Measurements from ENCODE around the gene U2SURP.
A peak's percentile ranks its signal among the peaks of the same experiment; 100 is the strongest.
"Not testable (repeated sequence)": the region's sequence is repeated elsewhere in the genome, so short reads cannot be mapped to it uniquely, and the experiment has no call there.

The U2SURP gene

GRCh38 chr3:143045639-143046038, 44.3 kb downstream of the U2SURP start:
- CTCF ChIA-PET = interaction anchor here (1.5 kb wide), 1 partner anchor 32 kb away, joined by 4 read pairs; no protein-coding TSS in a partner anchor

GRCh38 chr3:143046075-143046474, 44.7 kb downstream of the U2SURP start:
- H3K27ac ChIP-seq (ENCODE audit: insufficient read depth in 1 of 2, low read depth in 1 of 2, low read length in 2 of 2, poor library complexity in 1 of 2, severe bottlenecking in 2 of 2); DNase-seq; H3K9me3 ChIP-seq (ENCODE audit: control extremely low read depth in 1 of 5, control insufficient read depth in 4 of 5, insufficient read depth in 2 of 5, low read depth in 1 of 5, low read length in 4 of 5); POLR2A ChIA-PET; H3K4me3 ChIP-seq (ENCODE audit: control insufficient read depth in 1 of 7, extremely low read depth in 1 of 7, insufficient read depth in 4 of 7, low read depth in 2 of 7, low read length in 6 of 7); H3K27me3 ChIP-seq (replicated peaks in 2 of 5; ENCODE audit: control insufficient read depth in 4 of 5, insufficient read depth in 5 of 5, low read length in 4 of 5); H3K4me1 ChIP-seq (ENCODE audit: control extremely low read depth in 1 of 4, control insufficient read depth in 4 of 4, insufficient read depth in 4 of 4, low read length in 3 of 4): not testable (repeated sequence)
- CTCF ChIA-PET = interaction anchor here (1.5 kb wide), 1 partner anchor 33 kb away, joined by 4 read pairs; no protein-coding TSS in a partner anchor
- WGBS (ENCODE audit: insufficient coverage) = no CpG with 5 or more reads among the region's 5 CpGs
- peaks cover 15 to 54% (median 43%) of the 10 kb centered on the region in 4 experiments for H3K36me3 ChIP-seq (ENCODE audit: control insufficient read depth in 4 of 4, insufficient read depth in 4 of 4, low read length in 3 of 4)

More at GRCh38 chr3:143045639-143046038, 44.3 kb downstream of the U2SURP start:
- POLR2A ChIA-PET = no interaction called here
- no CpG with 5 or more reads among the region's 2 CpGs for WGBS (ENCODE audit: insufficient coverage)
- H3K4me3 ChIP-seq (ENCODE audit: control insufficient read depth in 1 of 7, extremely low read depth in 1 of 7, insufficient read depth in 4 of 7, low read depth in 2 of 7, low read length in 6 of 7) = no peak overlapping the region
- no peaks in the 10 kb centered on the region for H3K27me3 ChIP-seq (replicated peaks in 2 of 5; ENCODE audit: control insufficient read depth in 4 of 5, insufficient read depth in 5 of 5, low read length in 4 of 5)
- no peak overlapping the region for H3K27ac ChIP-seq (ENCODE audit: insufficient read depth in 1 of 2, low read depth in 1 of 2, low read length in 2 of 2, poor library complexity in 1 of 2, severe bottlenecking in 2 of 2)
- no peaks in the 10 kb centered on the region for H3K4me1 ChIP-seq (ENCODE audit: control extremely low read depth in 1 of 4, control insufficient read depth in 4 of 4, insufficient read depth in 4 of 4, low read length in 3 of 4)
- H3K36me3 ChIP-seq (ENCODE audit: control insufficient read depth in 4 of 4, insufficient read depth in 4 of 4, low read length in 3 of 4) = peaks cover 13 to 49% (median 41%) of the 10 kb centered on the region in 4 experiments
- no peak for DNase-seq
- H3K9me3 ChIP-seq (ENCODE audit: control extremely low read depth in 1 of 5, control insufficient read depth in 4 of 5, insufficient read depth in 2 of 5, low read depth in 1 of 5, low read length in 4 of 5) = no peaks in the 10 kb centered on the region

DNA sequence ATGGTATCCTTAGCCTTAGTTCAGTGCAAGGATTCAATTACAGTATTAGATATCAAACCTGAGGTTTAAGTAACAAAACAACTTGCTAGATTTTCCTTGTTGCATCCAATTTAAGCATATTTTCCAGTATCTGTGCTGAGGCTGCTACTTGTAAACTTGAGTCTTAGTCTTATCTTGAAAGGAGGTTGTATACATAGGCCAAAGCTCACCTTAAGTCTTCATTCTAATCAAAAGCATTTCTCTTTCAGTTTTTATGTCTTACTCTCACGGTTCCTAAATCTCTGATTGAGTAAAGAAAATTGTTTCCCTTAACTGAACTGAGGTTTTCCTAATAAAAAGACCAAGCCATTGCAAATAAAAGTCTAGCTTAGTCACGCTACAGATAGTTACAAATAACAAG, 52.6 kb downstream of the U2SURP start:
- H3K27ac ChIP-seq (ENCODE audit: insufficient read depth in 1 of 2, low read depth in 1 of 2, low read length in 2 of 2, poor library complexity in 1 of 2, severe bottlenecking in 2 of 2) = no peak overlapping the region
- DNase-seq = no peak
- ChIA-PET POLR2A (no interaction called here), CTCF (no interaction called here)
- no peaks in the 10 kb centered on the region for H3K4me1 ChIP-seq (ENCODE audit: control extremely low read depth in 1 of 4, control insufficient read depth in 4 of 4, insufficient read depth in 4 of 4, low read length in 3 of 4)
- H3K36me3 ChIP-seq (ENCODE audit: control insufficient read depth in 4 of 4, insufficient read depth in 4 of 4, low read length in 3 of 4) = peaks cover 19 to 76% (median 50%) of the 10 kb centered on the region in 4 experiments
- no peak overlapping the region for H3K4me3 ChIP-seq (ENCODE audit: control insufficient read depth in 1 of 7, extremely low read depth in 1 of 7, insufficient read depth in 4 of 7, low read depth in 2 of 7, low read length in 6 of 7)
- no peaks in the 10 kb centered on the region for H3K9me3 ChIP-seq (ENCODE audit: control extremely low read depth in 1 of 5, control insufficient read depth in 4 of 5, insufficient read depth in 2 of 5, low read depth in 1 of 5, low read length in 4 of 5)
- no peaks in the 10 kb centered on the region for H3K27me3 ChIP-seq (replicated peaks in 2 of 5; ENCODE audit: control insufficient read depth in 4 of 5, insufficient read depth in 5 of 5, low read length in 4 of 5)
- no CpG with 5 or more reads among the region's 2 CpGs for WGBS (ENCODE audit: insufficient coverage)

DNA sequence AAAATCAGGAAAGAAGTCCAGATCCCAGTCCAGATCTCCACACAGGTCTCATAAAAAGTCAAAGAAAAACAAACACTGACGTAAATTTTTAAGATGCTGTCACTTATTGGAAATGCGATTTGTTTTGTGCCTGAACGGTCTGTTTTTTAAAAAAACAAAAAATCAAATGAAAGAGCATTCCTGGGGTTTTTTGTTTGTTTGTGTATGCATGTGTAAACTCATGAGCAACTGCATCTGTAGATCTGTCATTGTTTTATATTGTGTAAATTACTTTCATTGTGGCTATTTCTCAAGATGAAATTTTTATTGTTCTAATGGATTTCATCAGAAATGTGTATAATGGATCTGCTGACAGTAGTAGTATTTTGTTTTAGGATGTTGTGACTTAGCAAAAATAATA, 55.0 kb downstream of the U2SURP start:
- 100% methylated on average over 3 of the region's 3 CpGs for WGBS (ENCODE audit: insufficient coverage)

GRCh38 chr3:143060906-143061305, 59.5 kb downstream of the U2SURP start:
- H3K27me3 ChIP-seq (replicated peaks in 2 of 5; ENCODE audit: control insufficient read depth in 4 of 5, insufficient read depth in 5 of 5, low read length in 4 of 5) = no peaks in the 10 kb centered on the region
- H3K9me3 ChIP-seq (ENCODE audit: control extremely low read depth in 1 of 5, control insufficient read depth in 4 of 5, insufficient read depth in 2 of 5, low read depth in 1 of 5, low read length in 4 of 5) = no peaks in the 10 kb centered on the region
- POLR2A ChIA-PET = no interaction called here
- H3K27ac ChIP-seq (ENCODE audit: insufficient read depth in 1 of 2, low read depth in 1 of 2, low read length in 2 of 2, poor library complexity in 1 of 2, severe bottlenecking in 2 of 2) = no peak overlapping the region
- H3K36me3 ChIP-seq (ENCODE audit: control insufficient read depth in 4 of 4, insufficient read depth in 4 of 4, low read length in 3 of 4) = peaks cover 4 to 24% (median 13%) of the 10 kb centered on the region in 4 experiments
- CTCF ChIA-PET = no interaction called here
- H3K4me3 ChIP-seq (ENCODE audit: control insufficient read depth in 1 of 7, extremely low read depth in 1 of 7, insufficient read depth in 4 of 7, low read depth in 2 of 7, low read length in 6 of 7) = no peak overlapping the region
- DNase-seq = peak in 2 of 3 donors; percentile 18 to 22
- WGBS (ENCODE audit: insufficient coverage) = no CpG with 5 or more reads among the region's 3 CpGs
- no peaks in the 10 kb centered on the region for H3K4me1 ChIP-seq (ENCODE audit: control extremely low read depth in 1 of 4, control insufficient read depth in 4 of 4, insufficient read depth in 4 of 4, low read length in 3 of 4)

More for the DNA sequence above, 55.0 kb downstream of the U2SURP start:
- Histone ChIP-seq H3K27ac (ENCODE audit: insufficient read depth in 1 of 2, low read depth in 1 of 2, low read length in 2 of 2, poor library complexity in 1 of 2, severe bottlenecking in 2 of 2) (no peak overlapping the region), H3K9me3 (ENCODE audit: control extremely low read depth in 1 of 5, control insufficient read depth in 4 of 5, insufficient read depth in 2 of 5, low read depth in 1 of 5, low read length in 4 of 5) (no peaks in the 10 kb centered on the region), H3K4me1 (ENCODE audit: control extremely low read depth in 1 of 4, control insufficient read depth in 4 of 4, insufficient read depth in 4 of 4, low read length in 3 of 4) (no peaks in the 10 kb centered on the region), H3K36me3 (ENCODE audit: control insufficient read depth in 4 of 4, insufficient read depth in 4 of 4, low read length in 3 of 4) (peaks cover 13 to 63% (median 40%) of the 10 kb centered on the region in 4 experiments), H3K4me3 (ENCODE audit: control insufficient read depth in 1 of 7, extremely low read depth in 1 of 7, insufficient read depth in 4 of 7, low read depth in 2 of 7, low read length in 6 of 7) (no peak overlapping the region), H3K27me3 (replicated peaks in 2 of 5; ENCODE audit: control insufficient read depth in 4 of 5, insufficient read depth in 5 of 5, low read length in 4 of 5) (no peaks in the 10 kb centered on the region)
- ChIA-PET POLR2A (no interaction called here), CTCF (interaction anchor here (1.5 kb wide), 1 partner anchor 9 kb away, joined by 4 read pairs; no protein-coding TSS in a partner anchor)
- DNase-seq = no peak

DNA sequence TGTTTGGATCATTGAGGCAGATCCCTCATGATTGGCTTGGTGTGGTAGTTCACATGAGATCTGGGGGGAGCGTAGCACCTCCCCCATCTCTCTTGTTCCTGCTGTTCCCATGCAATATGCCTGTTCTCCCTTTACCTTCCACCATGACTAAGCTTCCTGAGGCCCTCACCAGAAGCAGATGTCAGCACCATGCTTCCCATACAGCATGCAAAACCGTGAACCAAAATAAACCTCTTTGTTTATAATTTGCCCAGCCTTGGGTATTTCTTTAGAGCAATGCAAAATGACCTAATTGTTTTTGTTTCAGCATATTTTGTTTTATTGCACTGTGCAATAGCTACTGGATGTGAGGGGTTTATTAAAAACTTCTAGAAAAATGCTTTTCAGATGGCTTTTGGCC, 61.6 kb downstream of the U2SURP start:
- no peak for DNase-seq
- Histone ChIP-seq H3K4me3 (ENCODE audit: control insufficient read depth in 1 of 7, extremely low read depth in 1 of 7, insufficient read depth in 4 of 7, low read depth in 2 of 7, low read length in 6 of 7) (no peak overlapping the region), H3K4me1 (ENCODE audit: control extremely low read depth in 1 of 4, control insufficient read depth in 4 of 4, insufficient read depth in 4 of 4, low read length in 3 of 4) (no peaks in the 10 kb centered on the region), H3K27ac (ENCODE audit: insufficient read depth in 1 of 2, low read depth in 1 of 2, low read length in 2 of 2, poor library complexity in 1 of 2, severe bottlenecking in 2 of 2) (no peak overlapping the region), H3K9me3 (ENCODE audit: control extremely low read depth in 1 of 5, control insufficient read depth in 4 of 5, insufficient read depth in 2 of 5, low read depth in 1 of 5, low read length in 4 of 5) (no peaks in the 10 kb centered on the region), H3K36me3 (ENCODE audit: control insufficient read depth in 4 of 4, insufficient read depth in 4 of 4, low read length in 3 of 4) (peaks cover 2 to 10% (median 5%) of the 10 kb centered on the region in 4 experiments), H3K27me3 (replicated peaks in 2 of 5; ENCODE audit: control insufficient read depth in 4 of 5, insufficient read depth in 5 of 5, low read length in 4 of 5) (no peaks in the 10 kb centered on the region)
- CTCF ChIA-PET = interaction anchor here (1.2 to 2.0 kb wide), 3 partner anchors 12 to 582 kb away, joined by 3 to 5 read pairs (median 3); no protein-coding TSS in a partner anchor
- POLR2A ChIA-PET = no interaction called here
- 100% methylated on average over 1 of the region's 2 CpGs for WGBS (ENCODE audit: insufficient coverage)

GRCh38 chr3:143064777-143065176, 63.4 kb downstream of the U2SURP start:
- Histone ChIP-seq H3K36me3 (ENCODE audit: control insufficient read depth in 4 of 4, insufficient read depth in 4 of 4, low read length in 3 of 4) (peaks cover 2 to 3% (median 2%) of the 10 kb centered on the region in 4 experiments), H3K9me3 (ENCODE audit: control extremely low read depth in 1 of 5, control insufficient read depth in 4 of 5, insufficient read depth in 2 of 5, low read depth in 1 of 5, low read length in 4 of 5) (no peaks in the 10 kb centered on the region), H3K27me3 (replicated peaks in 2 of 5; ENCODE audit: control insufficient read depth in 4 of 5, insufficient read depth in 5 of 5, low read length in 4 of 5) (no peaks in the 10 kb centered on the region), H3K4me1 (ENCODE audit: control extremely low read depth in 1 of 4, control insufficient read depth in 4 of 4, insufficient read depth in 4 of 4, low read length in 3 of 4) (no peaks in the 10 kb centered on the region), H3K27ac (ENCODE audit: insufficient read depth in 1 of 2, low read depth in 1 of 2, low read length in 2 of 2, poor library complexity in 1 of 2, severe bottlenecking in 2 of 2) (no peak overlapping the region), H3K4me3 (ENCODE audit: control insufficient read depth in 1 of 7, extremely low read depth in 1 of 7, insufficient read depth in 4 of 7, low read depth in 2 of 7, low read length in 6 of 7) (no peak overlapping the region)
- POLR2A ChIA-PET = no interaction called here
- DNase-seq = no peak
- WGBS (ENCODE audit: insufficient coverage) = 93% methylated on average over 5 of the region's 5 CpGs
- CTCF ChIA-PET = no interaction called here

Measured in common myeloid progenitor, CD34-positive (primary cell).